WERI-Rb-1 (cell line): ENCODE data around the gene KCTD14.

Source experiments
- DNase-seq: peaks from one replicate; pipeline ENCODE4 v3.0.0-alpha.2; 2020
- H3K27ac ChIP-seq: fragments of 250-450 bp; sonication (Bioruptor Pico); 2 replicates; pipeline ENCODE4 v1.5.1; 2020; ENCODE audit warnings: mild to moderate bottlenecking, moderate library complexity
- H3K27me3 ChIP-seq: fragments of 250-450 bp; sonication (Bioruptor Pico); 2 replicates; pipeline ENCODE4 v1.5.1; 2021; ENCODE audit warnings: mild to moderate bottlenecking, low read depth, moderate library complexity; ENCODE audit not compliant: insufficient read depth, severe bottlenecking
- H3K36me3 ChIP-seq: fragments of 250-450 bp; sonication (Bioruptor Pico); 2 replicates; pipeline ENCODE4 v1.5.1; 2020; ENCODE audit warnings: mild to moderate bottlenecking, moderate library complexity
- H3K4me3 ChIP-seq: 2 replicates; pipeline ENCODE4 v1.5.1; 2011; ENCODE audit warnings: low read depth, mild to moderate bottlenecking, control low read depth, low read length
- H3K9me3 ChIP-seq: fragments of 250-450 bp; sonication (Bioruptor Pico); 2 replicates; pipeline ENCODE4 v1.5.1; 2021; ENCODE audit warnings: mild to moderate bottlenecking, moderate library complexity; ENCODE audit not compliant: severe bottlenecking
- TF ChIP-seq, protein P1 (sequence below): IDR thresholded peaks from 2 replicates; pipeline ENCODE4 v1.5.1; 2011; ENCODE audit warnings: low read depth, mild to moderate bottlenecking, control low read depth, inconsistent platforms, low read length

The KCTD14 gene

DNA sequence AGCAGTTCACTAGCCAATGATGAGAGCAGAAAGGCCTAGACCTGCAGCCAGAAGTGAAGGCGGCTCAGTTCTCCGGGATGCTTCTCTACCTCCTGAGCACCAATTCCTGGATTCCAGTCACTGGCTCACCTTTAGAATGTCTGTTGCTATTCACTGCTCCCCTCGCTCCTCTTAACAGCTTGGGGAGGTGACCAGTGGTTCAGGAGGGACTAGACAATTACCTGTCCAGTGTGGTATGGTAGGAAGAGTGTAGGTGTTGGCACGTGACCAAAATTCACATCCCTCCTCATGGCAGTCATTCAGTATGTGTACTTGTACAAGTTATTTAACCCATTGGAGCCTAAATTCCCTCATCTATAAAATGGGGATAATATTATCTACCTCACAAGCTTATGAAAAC lies 44.6 kb upstream of the KCTD14 start:
- DNase-seq, result no peak
- no peak overlapping the region for H3K27ac ChIP-seq
- no peaks in the 10 kb centered on the region for H3K27me3 ChIP-seq
- H3K36me3 ChIP-seq, result peaks cover 55% of the 10 kb centered on the region
- TF ChIP-seq, protein P1, sequence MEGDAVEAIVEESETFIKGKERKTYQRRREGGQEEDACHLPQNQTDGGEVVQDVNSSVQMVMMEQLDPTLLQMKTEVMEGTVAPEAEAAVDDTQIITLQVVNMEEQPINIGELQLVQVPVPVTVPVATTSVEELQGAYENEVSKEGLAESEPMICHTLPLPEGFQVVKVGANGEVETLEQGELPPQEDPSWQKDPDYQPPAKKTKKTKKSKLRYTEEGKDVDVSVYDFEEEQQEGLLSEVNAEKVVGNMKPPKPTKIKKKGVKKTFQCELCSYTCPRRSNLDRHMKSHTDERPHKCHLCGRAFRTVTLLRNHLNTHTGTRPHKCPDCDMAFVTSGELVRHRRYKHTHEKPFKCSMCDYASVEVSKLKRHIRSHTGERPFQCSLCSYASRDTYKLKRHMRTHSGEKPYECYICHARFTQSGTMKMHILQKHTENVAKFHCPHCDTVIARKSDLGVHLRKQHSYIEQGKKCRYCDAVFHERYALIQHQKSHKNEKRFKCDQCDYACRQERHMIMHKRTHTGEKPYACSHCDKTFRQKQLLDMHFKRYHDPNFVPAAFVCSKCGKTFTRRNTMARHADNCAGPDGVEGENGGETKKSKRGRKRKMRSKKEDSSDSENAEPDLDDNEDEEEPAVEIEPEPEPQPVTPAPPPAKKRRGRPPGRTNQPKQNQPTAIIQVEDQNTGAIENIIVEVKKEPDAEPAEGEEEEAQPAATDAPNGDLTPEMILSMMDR, result no peak
- H3K9me3 ChIP-seq, result no peaks in the 10 kb centered on the region
- H3K4me3 ChIP-seq, result no peak overlapping the region

DNA sequence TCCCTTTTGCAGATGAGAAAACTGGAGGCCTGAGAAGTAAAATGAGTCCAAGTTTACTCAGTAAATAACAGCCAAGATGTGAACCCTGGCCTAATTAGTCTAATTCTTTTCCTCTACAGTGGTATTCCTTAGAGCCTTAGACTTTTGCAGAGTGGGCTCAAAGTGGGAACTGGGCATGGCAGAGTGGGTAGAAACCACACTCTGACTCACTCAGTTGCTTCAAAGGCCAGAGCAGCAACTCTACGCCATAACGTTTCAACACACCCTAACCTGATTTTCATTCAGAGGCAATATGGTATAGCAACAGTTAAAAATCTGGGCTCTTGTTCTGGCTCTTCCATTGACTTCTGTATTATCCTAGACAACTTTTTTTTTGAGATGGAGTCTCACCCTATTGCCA lies 43.4 kb upstream of the KCTD14 start:
- no peaks in the 10 kb centered on the region for H3K27me3 ChIP-seq
- no peaks in the 10 kb centered on the region for H3K9me3 ChIP-seq
- DNase-seq, result no peak
- H3K4me3 ChIP-seq, result no peak overlapping the region
- H3K36me3 ChIP-seq, result peaks cover 42% of the 10 kb centered on the region
- TF ChIP-seq, protein P1, result no peak
- H3K27ac ChIP-seq, result no peak overlapping the region

DNA sequence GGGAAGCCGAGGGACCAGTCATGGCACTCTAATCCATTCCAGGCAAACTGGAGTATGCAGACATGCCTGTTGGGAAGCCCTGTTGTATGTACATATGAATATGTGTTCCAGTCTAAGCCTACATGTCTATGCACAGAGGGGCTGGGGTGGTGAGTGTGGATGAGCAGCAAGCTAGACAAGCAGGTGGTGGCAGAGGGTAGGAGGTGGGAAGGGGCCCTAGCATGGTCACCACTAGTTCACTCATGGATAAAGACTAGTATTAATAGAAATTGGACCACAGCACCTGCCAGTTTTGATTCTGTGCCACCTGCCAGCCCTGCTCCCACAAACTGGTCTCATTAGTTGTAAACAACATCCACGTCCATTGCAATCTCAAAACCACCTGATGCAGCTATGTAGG lies 42.1 kb upstream of the KCTD14 start:
- peaks cover 30% of the 10 kb centered on the region for H3K36me3 ChIP-seq
- H3K9me3 ChIP-seq, result no peaks in the 10 kb centered on the region
- H3K27ac ChIP-seq, result no peak overlapping the region
- no peak overlapping the region for H3K4me3 ChIP-seq
- TF ChIP-seq, protein P1, result no peak
- no peak for DNase-seq
- H3K27me3 ChIP-seq, result no peaks in the 10 kb centered on the region

DNA sequence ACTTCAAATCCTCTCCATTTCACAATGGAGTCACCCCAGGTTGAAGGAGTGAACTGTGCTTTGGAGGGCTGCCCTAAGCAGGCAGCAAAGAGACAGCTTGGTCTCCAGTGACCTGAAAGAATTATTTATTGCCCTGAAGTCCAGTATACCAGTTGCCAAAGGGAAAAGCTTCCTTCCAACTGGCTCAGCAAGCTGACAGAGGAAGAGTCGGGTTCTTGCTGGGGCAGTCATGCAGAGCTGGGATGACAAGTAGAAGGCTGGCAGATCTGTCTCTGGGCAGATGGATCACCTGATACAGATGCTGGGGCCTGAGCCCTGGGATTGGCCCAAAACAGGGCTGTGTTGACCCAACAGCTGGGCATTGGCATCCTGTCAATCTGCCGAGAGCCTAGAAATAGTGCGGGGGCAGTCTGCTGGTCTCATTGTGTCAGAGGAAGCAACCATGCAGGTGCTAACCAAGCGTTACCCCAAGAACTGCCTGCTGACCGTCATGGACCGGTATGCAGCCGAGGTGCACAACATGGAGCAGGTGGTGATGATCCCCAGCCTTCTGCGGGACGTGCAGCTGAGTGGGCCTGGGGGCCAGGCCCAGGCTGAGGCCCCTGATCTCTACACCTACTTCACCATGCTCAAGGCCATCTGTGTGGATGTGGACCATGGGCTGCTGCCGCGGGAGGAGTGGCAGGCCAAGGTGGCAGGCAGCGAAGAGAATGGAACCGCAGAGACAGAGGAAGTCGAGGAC lies 40.5 kb upstream of the KCTD14 start, which contains the start of gene THRSP:
THRSP (plus strand) TSS at position 422 of the 742 bp plus-strand sequence; CDS start at position 443, 21 bp downstream.
- no peaks in the 10 kb centered on the region for H3K27me3 ChIP-seq
- peaks cover 18% of the 10 kb centered on the region for H3K36me3 ChIP-seq
- no peak within 1 kb of the TSS for H3K4me3 ChIP-seq
- DNase-seq, result no peak
- peak within 1 kb of the TSS; percentile 34; the same call in 1 of the 2 replicates for H3K27ac ChIP-seq
- H3K9me3 ChIP-seq, result no peaks in the 10 kb centered on the region
- TF ChIP-seq, protein P1, result no peak

DNA sequence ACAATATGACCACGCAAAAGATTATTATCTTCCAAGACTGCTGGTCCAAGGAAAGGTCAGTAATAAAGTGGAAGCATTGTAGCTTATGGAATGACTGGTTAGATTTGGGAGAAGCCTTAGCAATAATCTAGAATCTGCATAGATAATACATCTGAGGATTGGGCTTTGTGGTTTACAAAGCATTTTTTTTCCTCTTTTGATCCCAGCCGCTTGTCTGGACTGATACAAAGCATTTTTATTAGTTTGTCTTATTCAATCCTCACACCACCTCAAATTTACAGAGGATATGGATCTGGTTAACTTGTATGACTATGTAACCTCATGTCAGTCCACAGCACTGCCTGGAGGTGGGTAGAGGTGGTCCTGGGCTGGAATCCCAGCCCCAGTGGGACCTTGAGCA lies 39.6 kb upstream of the KCTD14 start:
- Histone ChIP-seq H3K36me3 (peaks cover 12% of the 10 kb centered on the region), H3K4me3 (no peak overlapping the region), H3K9me3 (no peaks in the 10 kb centered on the region), H3K27me3 (no peaks in the 10 kb centered on the region), H3K27ac (peak overlapping the region; percentile 34; the same call in 1 of the 2 replicates)
- TF ChIP-seq, protein P1, result no peak
- DNase-seq, result no peak
